ENCODE results near the gene NOL4L.
"Not testable (repeated sequence)": the region's sequence is repeated elsewhere in the genome, so short reads cannot be mapped to it uniquely, and the experiment has no call there.

NOL4L gene

GRCh38 chr20:32473231-32474008 is 111.7 kb downstream of the NOL4L start:
- DNase-seq (ENCODE audit: low read depth, low spot score), result no peak

DNA sequence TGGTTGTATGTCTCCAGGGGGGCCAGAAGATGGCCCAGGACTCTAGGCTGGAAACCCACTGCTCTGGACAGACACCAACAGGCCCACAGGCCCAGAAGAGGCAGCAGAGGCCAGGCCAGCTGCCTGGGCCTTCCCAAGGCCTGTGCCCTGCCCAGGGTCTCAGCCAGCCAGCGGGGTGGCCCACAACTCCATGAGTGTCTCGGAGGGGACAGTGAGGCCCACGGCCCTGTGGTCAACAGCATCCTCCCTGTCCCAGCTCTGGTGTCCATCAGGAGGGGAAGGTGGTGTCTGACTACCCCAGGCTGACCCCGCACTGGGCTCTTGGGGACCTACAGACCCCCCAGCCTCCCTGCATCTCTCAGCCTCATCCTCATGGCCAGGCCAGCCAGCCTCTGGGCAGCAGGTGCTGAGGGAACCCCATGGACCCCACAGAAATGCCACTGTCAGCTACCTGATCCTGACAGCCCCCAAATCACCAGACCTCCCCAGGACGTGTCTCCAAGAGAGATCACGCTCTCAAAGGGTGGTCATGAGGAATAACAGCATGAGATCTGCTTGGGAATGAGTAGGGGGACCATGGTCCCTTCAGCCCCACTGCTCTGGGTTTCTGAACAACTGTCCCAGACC is 112.4 kb downstream of the NOL4L start:
- DNase-seq (ENCODE audit: low read depth, low spot score), result no peak

DNA sequence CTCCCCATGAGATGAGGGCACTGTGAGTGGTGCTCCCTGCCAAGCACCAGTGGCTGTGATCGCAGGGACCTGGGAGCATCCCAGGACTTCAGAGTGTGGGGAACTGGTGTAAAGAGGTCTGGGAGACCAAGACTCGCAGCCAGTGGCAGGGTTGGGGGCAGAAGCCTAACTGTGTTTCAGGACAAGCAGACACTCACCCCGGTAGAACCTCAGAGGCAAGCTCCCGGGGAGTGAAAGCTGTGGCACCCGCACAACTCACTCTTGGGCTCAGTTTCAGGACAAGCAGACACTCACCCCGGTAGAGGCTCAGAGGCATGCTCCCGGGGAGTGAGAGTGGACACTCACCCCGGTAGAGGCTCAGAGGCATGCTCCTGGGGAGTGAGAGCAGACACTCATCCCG is 114.2 kb downstream of the NOL4L start:
- DNase-seq (ENCODE audit: low read depth, low spot score), result no peak

- peak; percentile 87 for DNase-seq (ENCODE audit: low read depth, low spot score)
Observed at GRCh38 chr20:32470025-32470861, 114.9 kb downstream of the NOL4L start.

DNA sequence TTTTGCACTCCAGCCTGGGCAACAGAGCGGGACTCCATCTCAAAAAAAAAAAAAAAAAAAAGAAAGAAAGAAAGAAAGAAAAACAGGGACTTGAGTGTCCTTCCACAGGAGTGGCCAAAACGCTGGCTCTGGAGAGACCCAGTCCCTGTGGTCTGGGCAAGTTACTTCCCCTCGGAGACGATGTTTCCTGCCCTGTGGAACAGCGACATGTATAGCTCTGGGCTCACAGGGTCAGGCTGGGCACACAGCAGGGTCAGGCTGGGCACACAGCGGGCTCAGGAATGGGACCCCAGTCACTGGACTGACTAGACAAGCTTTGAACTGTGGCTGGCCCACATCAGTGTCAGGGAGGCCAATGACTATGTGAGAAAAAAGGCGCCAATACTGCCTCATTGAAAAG is 116.3 kb downstream of the NOL4L start:
- DNase-seq (ENCODE audit: low read depth, low spot score), result no peak

GRCh38 chr20:32468313-32468640 is 116.9 kb downstream of the NOL4L start:
- DNase-seq (ENCODE audit: low read depth, low spot score), result no peak

DNA sequence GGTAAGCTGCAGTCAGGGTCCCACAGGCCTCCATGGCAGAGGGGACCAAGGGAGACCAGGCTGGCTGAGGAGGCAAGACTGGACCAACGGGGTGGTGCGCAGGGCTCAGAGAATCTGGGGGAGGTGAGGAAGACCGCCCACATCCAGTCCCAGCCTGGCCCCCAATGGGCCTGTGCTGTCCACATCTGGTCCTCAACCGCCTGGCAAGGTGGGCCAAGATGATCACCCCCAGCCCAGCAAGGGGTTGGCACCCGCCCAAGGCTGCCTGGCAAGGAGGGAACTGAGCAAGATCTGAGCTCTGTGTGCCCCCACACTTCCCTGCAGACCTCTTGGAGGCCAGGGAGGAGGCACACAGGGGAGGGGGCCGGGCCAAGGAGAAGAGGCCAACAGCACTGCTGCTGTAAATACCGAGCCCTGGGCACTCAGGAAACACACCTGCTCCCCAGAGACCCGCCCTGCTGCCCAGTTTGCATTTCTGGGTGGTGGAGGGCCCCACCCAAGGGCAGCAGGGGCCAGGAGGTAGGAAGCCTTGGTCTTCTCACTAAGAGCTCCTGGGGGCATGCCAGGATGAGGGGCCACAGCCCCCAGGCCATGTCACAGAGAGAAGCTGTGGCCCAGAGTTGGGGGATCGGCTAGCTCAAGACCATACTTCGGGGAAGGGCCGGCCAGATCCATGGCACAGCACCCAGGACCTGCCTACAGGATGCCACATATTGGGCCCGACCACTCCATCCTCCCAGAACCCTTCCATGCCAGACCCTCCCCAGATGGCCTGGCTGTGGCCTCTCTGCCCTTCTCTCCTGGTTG is 117.4 kb downstream of the NOL4L start:
- no peak for DNase-seq (ENCODE audit: low read depth, low spot score)

- no peak for DNase-seq (ENCODE audit: low read depth, low spot score)
Observed at GRCh38 chr20:32466739-32467505, 118.2 kb downstream of the NOL4L start.

DNA sequence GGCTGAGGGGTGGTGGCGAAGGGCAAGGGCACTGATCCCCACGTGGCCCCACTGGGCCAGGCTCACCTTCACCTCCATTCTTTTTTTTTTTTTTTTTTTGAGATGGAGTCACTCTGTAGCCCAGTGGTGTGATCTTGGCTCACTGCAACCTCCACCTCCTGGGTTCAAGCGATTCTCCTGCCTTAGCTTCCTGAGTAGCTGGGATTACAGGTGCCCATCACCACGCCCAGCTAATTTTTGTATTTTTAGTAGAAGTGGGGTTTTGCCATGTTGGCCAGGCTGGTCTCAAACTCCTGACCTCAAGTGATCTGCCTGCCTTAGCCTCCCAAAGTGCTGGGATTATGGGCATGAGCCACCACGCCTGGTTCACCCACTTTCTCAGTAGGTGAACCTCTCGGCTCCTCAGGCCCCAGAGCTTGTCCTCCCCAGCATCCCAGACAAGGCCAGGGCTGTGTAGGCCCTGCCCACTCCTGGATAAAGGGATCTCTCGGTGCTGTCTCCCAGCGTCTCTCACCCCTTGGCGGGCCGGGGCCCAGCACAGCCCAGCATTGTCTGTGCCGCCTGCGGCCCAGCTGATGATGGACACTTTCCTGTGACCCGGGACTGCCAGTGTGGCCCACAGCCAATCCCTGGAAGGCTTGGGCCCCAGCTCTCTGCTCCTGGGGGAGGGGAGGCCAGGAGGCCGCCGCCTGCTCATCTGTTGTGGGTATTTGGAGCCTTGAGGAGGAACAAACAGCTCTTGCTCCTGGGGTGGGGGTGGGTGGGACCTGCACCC is 119.0 kb downstream of the NOL4L start:
- not testable (repeated sequence) for DNase-seq (ENCODE audit: low read depth, low spot score)

GRCh38 chr20:32465092-32465900 is 119.8 kb downstream of the NOL4L start:
- DNase-seq (ENCODE audit: low read depth, low spot score), result peak; percentile 76

DNA sequence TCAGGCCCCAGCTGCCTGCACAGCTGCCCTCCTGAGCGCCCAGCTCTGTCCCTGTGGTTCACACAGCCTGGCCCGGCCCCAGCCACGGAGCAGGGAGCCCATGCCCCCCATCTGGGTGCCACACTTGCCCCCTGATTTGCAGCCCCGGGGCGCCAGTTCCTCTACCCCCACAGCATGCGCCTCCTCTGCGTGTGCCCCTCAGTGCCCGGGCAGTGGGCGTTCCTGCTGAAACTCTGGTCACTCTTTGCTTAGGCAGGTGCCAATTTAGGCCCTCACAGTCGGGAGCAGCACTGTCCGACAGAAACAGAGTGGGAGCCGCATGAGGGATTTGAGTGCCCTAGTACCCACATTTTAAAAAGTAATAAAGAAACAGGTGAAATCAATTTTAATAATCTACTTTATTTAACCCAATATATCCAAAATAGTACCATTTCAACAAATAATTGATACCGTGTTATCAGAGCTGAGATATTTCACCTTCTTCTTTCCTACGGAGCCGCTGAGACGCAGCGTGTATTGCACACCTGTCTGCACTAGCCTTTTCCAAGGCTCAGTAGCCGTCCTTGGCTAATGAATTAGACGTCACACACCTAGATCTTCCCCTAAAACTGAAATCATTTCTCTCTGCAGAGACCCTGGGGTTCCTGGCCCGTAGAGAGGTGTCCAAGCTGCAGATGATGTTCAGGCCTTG is 120.6 kb downstream of the NOL4L start:
- no peak for DNase-seq (ENCODE audit: low read depth, low spot score)

DNA sequence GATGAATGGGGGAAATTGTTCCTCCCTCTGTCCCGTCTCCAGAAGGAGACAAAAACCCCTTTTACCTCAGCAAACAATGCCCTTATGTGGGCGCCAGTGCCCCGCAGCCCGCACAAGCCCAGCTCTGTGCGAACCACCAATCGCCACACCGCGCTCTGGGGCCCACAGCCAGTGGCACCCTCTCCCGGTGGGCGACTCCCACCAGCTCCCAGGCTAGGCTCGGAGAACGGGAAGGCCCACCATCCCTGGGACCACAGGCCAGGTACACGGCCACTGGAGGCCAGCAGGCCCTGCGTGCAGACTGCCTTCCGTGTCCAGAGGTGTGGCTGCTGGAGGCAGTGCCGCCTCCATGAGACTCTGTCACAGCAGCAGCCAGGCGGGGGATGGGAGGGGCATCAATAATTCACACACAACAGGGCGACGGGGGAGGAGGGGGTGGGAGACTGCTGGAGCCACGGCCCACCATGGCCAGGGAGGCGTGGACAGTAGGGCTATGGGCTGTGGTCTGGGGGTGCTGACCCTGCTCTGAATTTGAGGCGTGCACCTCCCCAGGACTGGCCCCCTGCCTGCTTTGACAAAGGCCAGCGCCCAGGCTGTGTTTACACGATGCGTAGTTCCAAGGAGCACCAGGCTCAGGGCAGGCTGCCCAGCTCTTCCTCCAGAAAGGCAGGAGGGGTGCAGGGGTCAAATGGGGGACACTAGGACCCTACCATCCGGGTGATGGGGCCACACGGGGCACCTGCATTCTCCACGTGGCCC is 121.3 kb downstream of the NOL4L start:
- DNase-seq (ENCODE audit: low read depth, low spot score), result no peak

- no peak for DNase-seq (ENCODE audit: low read depth, low spot score)
Observed at GRCh38 chr20:32462900-32463641, 122.1 kb downstream of the NOL4L start.

- no peak for DNase-seq (ENCODE audit: low read depth, low spot score)
Observed at GRCh38 chr20:32461836-32462600, 123.1 kb downstream of the NOL4L start.

DNA sequence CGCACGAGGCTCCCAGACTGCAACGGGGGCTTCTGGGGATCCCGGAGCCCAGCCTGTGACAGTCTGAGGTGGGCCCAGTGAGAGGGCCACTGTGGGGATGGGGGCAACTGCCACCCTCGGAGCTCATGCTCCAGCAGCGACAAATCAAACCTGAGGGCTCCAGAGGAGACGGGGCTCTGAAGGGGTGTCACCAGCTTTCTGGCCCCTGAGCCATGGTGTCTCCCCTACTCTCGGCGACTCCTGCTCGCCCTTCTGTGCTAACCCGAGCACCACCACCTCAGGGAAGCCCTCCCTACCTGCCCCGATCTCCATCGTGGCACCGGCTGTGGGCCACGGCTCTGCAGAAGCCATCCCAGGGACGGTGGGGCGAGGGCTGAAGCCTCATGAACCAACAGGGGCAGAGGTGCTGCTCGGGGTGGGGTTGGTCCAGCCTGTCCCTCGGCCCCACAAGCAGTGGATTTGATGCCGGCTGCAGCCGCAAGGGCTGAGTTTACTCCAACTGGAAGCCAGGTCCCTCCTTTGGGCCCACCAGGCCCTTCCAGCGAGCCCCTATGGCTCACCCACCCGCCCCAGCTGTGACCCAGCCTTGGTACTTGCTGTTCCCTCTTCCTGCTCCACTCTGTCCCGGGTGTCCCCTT is 124.3 kb downstream of the NOL4L start:
- no peak for DNase-seq (ENCODE audit: low read depth, low spot score)

DNA sequence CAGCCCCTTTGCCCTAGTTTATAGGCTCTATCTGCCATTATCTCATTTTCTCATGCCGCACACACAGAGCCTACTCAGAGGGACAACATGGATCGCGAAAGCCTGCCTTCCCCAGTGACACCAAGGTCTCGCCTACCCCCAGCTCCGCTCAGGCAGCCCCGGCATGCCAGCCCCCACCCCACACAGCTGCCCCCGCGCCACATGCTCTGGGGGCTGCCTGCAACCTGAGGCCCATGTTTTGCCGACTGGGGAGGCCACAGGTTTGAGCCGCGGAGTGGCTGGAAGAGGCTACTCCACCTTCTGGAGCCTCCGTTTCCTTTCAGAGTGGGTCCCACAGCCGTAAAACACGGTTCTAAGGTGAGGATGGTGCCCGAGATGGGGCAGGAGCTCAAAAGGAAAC is 124.9 kb downstream of the NOL4L start:
- DNase-seq (ENCODE audit: low read depth, low spot score), result no peak
